ENCODE data around the gene PRR20D.

GRCh38 chr13:57138988-57139387 is 21.4 kb upstream of the PRR20D start:
- TF ChIP-seq, protein P1, sequence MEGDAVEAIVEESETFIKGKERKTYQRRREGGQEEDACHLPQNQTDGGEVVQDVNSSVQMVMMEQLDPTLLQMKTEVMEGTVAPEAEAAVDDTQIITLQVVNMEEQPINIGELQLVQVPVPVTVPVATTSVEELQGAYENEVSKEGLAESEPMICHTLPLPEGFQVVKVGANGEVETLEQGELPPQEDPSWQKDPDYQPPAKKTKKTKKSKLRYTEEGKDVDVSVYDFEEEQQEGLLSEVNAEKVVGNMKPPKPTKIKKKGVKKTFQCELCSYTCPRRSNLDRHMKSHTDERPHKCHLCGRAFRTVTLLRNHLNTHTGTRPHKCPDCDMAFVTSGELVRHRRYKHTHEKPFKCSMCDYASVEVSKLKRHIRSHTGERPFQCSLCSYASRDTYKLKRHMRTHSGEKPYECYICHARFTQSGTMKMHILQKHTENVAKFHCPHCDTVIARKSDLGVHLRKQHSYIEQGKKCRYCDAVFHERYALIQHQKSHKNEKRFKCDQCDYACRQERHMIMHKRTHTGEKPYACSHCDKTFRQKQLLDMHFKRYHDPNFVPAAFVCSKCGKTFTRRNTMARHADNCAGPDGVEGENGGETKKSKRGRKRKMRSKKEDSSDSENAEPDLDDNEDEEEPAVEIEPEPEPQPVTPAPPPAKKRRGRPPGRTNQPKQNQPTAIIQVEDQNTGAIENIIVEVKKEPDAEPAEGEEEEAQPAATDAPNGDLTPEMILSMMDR (IDR thresholded peaks at IDR 0.05), result no peak
- TF ChIP-seq POLR2A (IDR thresholded peaks at IDR 0.05), result no peak
